ENCODE results near the gene PHYHD1.

Gene PHYHD1

DNA sequence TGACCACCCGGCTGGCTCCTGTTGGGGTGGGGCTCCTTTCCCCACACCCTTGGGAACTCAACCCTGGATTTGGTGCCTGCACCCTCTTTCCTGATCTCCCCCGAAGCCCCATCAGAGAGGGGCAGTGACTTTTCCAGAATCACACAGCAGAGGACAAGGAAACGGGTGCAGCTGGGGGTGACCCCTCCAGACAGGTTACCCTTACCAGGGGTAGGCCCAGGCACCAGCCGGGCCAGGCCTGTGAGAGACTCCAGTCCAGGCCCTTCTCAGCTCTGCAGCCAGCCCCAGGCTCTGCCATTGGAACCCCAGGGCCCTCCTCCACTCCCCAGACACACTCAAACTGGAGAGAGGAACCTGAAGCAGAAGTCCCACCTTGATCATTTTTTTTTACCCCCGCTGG, 19.0 kb upstream of the PHYHD1 start:
- DNase-seq (ENCODE audit: insufficient read length, low spot score), result no peak
- TF ChIP-seq, protein P1, sequence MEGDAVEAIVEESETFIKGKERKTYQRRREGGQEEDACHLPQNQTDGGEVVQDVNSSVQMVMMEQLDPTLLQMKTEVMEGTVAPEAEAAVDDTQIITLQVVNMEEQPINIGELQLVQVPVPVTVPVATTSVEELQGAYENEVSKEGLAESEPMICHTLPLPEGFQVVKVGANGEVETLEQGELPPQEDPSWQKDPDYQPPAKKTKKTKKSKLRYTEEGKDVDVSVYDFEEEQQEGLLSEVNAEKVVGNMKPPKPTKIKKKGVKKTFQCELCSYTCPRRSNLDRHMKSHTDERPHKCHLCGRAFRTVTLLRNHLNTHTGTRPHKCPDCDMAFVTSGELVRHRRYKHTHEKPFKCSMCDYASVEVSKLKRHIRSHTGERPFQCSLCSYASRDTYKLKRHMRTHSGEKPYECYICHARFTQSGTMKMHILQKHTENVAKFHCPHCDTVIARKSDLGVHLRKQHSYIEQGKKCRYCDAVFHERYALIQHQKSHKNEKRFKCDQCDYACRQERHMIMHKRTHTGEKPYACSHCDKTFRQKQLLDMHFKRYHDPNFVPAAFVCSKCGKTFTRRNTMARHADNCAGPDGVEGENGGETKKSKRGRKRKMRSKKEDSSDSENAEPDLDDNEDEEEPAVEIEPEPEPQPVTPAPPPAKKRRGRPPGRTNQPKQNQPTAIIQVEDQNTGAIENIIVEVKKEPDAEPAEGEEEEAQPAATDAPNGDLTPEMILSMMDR (IDR thresholded peaks at IDR 0.05; ENCODE audit: insufficient read depth, missing control alignments), result no peak
- no peak for FAIRE-seq

DNA sequence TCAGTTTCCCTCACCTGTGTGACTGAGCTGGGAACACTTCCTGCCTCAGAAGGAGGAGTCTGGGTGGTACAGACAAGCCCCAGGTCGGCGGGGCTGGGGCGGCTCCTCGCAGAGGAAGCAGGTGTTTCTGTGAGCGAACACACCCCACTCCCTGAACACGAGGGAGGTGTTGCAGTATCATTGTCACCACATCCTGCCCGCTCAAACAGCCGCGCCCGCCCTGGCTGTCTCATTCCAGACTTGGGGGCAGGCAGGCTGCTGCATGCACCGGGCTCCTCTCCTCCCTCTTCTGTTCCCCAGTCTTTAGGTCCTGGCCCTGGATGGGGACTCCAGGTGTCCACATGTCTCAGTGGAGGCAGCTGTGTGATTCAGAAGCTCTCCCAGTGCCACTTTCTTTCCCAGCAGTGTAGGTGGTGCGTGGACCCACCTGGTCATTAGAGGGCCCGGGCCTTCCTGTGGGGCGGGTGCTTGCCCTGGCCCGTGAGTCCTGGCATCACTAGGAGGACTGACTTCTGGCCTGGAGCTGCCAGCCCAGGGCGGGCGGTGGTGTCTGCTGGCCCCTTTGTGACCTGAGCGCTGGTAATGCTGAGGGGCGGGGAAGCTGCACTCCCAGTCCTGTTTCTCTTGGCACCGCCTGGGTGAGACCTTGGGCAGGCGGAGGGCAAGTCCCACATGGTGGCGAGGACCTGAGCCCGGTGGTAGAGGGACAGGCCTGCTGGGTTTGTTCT, 18.3 kb upstream of the PHYHD1 start:
- peak; percentile 4 for DNase-seq (ENCODE audit: insufficient read length, low spot score)

DNA sequence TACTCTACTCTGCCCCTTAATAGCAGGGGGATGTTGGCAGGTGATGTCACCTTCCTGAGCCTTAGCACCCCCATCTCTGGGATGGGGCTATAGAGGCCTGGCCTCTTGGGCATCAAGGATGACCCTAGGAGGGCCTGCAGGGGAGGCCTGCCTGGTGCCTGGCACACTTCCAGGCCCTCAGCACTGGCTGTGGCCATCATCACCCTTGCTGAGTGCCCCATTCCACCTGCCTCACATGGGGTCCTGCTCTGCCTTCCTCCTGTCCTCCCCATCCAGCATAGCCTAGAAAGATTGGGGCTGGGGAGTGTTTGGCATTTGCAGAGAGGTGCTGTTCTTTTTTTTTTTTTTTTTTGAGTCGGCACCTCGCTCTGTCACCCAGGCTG, 17.7 kb upstream of the PHYHD1 start:
- DNase-seq (ENCODE audit: insufficient read length, low spot score) (no peak), FAIRE-seq (no peak)
- TF ChIP-seq, protein P1 (IDR thresholded peaks at IDR 0.05; ENCODE audit: insufficient read depth, missing control alignments), result no peak

More for the DNA sequence above, 18.3 kb upstream of the PHYHD1 start:
- TF ChIP-seq, protein P1 (IDR thresholded peaks at IDR 0.05; ENCODE audit: insufficient read depth, missing control alignments), result no peak
- no peak for FAIRE-seq

DNA sequence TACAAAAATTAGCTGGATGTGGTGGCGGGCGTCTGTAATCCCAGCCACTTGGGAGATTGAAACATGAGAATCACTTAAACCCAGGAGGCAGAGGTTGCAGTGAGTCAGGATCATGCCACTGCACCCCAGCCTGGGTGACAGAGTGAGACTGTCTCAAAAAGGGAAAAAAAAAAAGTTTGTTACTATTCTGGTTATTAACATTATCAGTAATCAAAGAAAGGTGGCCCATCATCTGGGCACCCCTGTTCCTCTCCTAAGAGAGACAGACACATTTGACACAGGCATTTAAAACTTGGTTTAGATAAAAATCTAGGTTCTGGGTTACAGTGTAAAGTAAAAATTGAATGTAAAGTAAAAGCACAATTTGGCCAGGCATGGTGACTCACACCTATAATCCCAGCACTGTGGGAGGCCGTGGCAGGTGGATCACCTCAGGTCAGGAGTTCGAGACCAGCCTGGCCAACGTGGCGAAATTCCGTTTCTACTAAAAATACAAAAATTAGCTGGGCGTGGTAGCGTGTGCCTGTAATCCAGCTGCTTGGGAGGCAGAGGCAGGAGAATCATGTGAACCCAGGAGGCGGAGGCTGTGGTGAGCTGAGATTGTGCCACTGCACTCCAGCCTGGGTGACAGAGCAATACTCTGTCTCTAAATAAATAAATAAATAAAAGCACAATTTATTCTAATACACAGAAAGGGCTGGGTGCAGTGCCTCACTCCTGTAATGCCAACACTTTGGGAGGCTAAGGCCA, 16.7 kb upstream of the PHYHD1 start:
- DNase-seq (ENCODE audit: insufficient read length, low spot score) (no peak), FAIRE-seq (no peak)
- TF ChIP-seq, protein P1 (IDR thresholded peaks at IDR 0.05; ENCODE audit: insufficient read depth, missing control alignments), result no peak

DNA sequence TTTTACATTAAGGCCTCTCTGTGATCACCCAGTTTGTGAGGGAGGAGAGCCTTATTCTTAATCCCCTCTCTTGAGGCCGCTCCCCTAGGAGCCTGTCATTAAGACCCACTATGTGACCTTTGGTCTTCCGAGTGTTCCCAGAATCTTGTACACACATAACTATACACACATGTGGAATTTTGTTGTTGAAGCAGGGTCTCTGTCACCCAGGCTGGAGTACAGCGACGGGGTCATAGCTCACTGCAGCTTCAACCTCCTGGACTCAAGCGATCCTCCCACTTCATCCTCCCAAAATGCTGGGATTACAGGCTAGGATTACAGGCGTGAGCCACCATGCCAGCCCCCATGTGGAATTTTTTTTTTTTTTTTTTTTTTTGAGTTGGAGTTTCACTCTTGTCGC, 14.8 kb upstream of the PHYHD1 start:
- no peak for FAIRE-seq
- DNase-seq (ENCODE audit: insufficient read length, low spot score), result peak; percentile 17
- TF ChIP-seq, protein P1 (IDR thresholded peaks at IDR 0.05; ENCODE audit: insufficient read depth, missing control alignments), result no peak

DNA sequence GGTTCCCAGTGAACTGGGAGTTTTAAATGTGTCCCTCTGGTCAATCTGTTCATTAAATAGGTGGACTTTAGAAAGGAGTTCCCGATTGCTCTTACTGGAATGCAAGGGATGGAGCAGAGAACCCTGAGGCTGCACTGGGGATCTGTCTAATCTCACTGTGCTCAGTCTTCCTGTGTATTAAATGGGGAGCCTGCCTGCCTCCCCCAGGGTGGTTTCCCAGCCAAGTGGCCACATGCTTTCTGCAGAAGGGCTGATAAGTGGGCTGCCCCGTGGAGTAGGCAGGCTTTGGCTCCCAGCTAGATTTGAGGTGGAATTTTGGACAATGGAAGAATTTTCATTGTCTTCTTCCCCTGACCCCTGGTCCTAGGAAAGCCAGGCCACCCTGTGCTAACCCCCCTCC, 14.0 kb upstream of the PHYHD1 start:
- TF ChIP-seq, protein P1 (IDR thresholded peaks at IDR 0.05; ENCODE audit: insufficient read depth, missing control alignments), result no peak
- DNase-seq (ENCODE audit: insufficient read length, low spot score), result no peak
- FAIRE-seq, result no peak

DNA sequence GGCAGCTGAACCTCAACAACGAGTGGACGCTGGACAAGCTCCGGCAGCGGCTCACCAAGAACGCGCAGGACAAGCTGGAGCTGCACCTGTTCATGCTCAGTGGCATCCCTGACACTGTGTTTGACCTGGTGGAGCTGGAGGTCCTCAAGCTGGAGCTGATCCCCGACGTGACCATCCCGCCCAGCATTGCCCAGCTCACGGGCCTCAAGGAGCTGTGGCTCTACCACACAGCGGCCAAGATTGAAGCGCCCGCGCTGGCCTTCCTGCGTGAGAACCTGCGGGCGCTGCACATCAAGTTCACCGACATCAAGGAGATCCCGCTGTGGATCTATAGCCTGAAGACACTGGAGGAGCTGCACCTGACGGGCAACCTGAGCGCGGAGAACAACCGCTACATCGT, 12.4 kb upstream of the PHYHD1 start:
- TF ChIP-seq, protein P1 (IDR thresholded peaks at IDR 0.05; ENCODE audit: insufficient read depth, missing control alignments), result no peak
- no peak for FAIRE-seq
- peak; percentile 8 for DNase-seq (ENCODE audit: insufficient read length, low spot score)

All from D721Med (cell line).